Stimulated activated naive CD8-positive, alpha-beta T cell treated with anti-CD3 and anti-CD28 coated beads, Interleukin-15, Interleukin-2, amounts not matched to agents 100 U/mL and 50 U/mL, for 24 hours (primary cell): ENCODE data around the gene PALMD.

Experiments
- ATAC-seq: fragments of 150-1000 bp; cut with Tn5 transposase; one replicate; pipeline ENCODE4 v1.10.0; 2021
- DNase-seq: peaks from one replicate; pipeline ENCODE4 v3.0.0; 2021

Gene PALMD

DNA sequence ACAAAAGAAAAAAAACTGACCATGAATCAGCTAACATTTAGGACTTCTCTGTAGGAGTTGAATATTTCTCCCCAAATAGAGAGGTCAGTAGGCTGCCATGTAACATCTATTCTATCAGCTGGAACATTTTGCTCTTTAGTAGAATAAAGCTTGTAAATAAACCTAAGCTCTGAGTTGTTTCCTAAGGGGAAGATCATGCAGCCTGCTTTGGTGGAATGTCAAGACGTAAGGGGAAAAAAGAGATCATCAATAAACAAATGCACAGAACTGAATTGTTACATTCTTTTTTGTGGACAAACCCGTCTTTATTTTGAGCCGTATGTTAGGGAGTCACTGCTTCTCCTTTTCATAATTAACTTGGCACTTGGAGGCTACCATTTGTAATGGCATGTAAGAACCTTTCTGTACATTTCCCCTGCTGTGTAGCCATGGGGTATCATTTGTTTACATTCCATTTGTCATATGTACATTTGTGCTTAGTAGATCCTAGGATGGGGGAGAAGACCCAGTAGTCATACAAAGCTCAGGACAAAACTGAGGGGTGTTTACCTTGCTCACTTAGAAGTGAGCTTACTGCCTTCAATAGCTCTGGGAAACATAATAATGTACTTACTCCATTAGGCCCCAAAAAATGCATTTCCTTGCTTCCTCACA lies 10.8 kb upstream of the PALMD start:
- DNase-seq = no peak
- no peak for ATAC-seq

DNA sequence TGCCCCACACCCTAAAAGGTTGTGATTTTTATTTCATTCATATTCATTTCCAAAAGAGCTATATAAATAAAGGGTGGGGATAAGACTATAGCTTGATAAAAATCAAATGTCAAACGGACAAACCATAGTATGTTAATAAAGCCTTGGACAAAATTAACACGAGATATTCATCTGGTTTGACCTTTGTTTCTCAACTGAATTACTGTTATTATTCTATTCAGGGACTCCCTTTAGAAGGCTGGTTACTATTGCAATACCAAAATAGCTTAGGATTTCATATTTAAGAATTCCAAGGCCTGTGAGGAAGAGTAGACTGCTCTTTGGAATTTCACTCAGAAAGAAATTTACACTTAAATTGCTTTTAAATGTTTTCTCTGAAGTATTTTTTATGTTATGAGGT lies 10.2 kb upstream of the PALMD start:
- no peak for DNase-seq
- no peak for ATAC-seq

DNA sequence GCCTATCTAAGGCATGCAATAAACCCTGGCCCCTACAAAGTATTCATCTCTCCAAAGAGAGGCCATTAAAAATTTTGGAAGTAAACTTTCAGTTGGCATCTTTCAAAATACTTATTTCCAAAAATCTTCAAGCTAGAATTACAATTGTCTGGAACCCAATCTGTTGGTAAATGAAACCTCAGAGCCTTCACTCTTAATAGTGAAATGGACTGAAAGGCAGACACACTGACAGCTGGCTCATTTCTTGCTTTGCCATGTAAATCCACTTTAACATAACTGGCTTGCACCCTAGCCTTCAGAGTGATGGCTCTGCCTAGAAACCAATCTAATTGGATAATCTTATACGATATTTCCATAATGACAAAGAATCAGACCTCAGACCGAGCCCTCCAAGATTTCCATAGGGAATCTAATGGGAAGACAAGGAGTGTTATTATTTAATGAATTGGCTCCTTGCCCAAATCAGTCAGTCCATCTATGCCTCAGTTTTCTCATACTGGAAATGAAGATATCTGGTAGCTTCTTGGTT lies 9.2 kb upstream of the PALMD start:
- no peak for DNase-seq
- no peak for ATAC-seq

DNA sequence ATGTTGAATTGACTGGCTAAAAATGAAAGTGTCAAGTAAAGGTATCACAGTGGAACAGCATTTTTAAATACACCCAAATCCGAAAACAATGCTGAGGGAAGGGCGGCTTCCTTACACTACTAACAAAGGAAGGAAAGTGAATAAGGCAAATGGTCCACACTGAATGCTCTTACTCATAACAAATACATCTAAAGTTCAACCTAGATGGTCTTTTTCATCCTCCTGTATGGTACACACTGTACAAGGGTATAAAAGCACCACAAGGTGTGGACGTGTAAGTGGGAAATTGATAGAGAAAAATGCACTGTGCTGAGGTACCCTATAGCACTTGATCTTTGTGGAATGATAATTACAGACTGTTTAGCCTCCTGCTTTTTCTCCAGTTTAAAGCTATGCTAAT lies 7.1 kb upstream of the PALMD start:
- no peak for DNase-seq
- ATAC-seq = no peak

DNA sequence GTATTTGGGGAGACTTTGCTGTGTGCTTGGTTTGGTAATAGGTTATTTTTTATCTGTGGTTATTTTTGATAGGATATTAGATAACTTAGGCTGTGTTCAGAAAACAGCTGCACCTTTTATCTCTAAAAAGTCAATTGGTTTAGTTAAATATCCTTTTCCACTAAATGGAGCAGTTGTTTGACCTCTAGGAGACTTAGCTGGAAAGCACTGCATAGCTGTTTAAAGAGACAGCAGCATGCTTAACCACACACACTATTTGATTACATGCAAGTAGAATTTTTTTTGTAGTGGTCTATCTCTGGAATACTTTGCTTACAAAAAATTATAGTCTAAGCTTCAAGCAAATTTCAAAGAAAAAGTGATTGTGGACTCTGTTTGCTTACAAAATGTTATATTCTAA lies 6.5 kb upstream of the PALMD start:
- no peak for DNase-seq
- ATAC-seq = no peak

- DNase-seq (no peak), ATAC-seq (no peak)
Measured at GRCh38 chr1:99639945-99640344, 6.0 kb upstream of the PALMD start.

GRCh38 chr1:99640672-99641071 lies 5.2 kb upstream of the PALMD start:
- no peak for ATAC-seq

DNA sequence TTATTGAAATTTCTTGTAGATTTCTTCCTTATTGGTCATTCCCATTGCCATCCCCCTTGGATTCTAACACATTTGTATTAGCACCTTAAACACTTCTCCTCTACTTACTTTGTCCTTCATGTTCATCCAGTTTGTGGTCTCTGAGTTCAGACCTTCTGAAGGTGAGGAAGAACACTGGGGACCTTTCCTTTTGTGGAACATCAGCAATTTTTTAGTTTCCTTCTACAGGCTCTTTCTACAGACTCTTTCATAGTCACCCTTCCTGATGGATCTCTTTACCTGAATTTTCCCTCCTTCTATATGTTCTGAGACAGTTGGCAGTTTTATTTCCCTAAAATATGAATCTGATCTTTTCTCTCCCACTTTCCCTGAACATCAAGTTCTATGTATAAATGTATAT lies 4.4 kb upstream of the PALMD start:
- ATAC-seq = no peak

More at GRCh38 chr1:99640672-99641071, 5.2 kb upstream of the PALMD start:
- DNase-seq = no peak

GRCh38 chr1:99642053-99642452 lies 3.9 kb upstream of the PALMD start:
- ATAC-seq = no peak
- DNase-seq = no peak

More for the DNA sequence above, 4.4 kb upstream of the PALMD start:
- DNase-seq = no peak

DNA sequence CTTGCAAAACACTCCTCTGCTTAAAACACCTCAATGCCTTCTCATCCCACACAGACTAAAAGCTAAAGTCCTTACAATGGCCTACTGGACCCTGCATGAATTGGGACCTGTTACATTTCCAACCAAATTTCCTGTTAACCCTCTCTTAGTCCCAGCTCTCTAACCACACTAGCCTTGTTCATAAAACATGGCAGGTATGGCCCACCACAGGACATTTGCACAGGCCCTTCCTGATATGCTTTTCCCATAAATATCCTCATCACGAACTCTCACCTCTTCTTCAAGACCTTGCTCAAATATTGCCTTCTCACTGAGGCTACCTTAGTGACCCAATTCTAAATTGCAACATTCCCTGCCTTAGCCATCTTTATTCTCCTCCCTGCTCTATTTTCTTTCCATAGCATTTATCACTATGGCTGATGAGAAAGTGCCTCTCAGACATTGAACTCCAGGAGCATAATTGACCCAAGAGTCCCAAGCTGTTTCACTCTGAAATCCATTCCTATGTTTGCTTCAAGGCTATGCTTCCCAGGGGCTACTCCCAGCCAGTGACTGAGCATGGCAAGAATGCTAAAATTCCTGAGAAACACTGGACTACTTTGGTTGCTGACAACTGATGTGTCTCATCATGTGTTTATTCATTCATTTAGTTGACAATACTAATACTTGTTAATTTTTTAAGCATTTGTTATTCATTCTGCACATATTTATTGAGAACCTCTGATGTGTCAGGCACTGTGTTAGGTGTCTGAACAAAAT lies 2.7 kb upstream of the PALMD start:
- ATAC-seq (no peak), DNase-seq (no peak)

DNA sequence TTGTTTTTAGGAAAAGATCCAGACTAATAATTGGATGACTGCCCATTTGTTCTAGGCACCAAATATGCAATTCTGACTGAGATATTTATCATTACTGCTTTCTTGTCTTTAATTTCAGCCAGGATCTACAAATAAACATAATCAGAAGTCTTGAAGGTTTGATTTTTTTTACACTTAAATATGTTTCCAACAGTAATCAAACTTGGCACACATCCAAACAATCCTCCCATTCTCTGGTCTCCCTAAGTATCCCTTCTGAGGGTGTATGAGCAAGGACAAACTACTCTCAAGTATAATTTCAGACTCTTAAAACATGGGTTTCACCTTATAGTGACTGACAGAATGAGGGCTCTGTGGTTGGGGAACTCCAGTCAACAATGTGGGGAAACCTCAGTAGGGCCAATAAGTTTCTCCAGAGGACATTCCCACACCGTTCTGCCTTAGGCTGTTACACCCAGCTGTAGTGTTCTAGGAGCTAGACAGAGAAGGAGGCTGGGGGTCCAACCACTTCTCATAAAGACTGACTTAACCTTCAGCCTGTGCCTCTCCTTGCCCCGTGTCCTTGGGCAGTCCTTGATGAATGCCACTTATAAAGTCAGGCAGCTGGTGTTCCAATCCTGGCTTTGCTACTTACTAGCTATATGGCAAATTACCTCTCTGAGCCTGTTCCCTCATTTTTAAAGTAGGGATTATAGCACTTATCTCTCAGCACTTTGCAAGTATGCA lies 1.5 kb upstream of the PALMD start:
- no peak for DNase-seq
- ATAC-seq = no peak

DNA sequence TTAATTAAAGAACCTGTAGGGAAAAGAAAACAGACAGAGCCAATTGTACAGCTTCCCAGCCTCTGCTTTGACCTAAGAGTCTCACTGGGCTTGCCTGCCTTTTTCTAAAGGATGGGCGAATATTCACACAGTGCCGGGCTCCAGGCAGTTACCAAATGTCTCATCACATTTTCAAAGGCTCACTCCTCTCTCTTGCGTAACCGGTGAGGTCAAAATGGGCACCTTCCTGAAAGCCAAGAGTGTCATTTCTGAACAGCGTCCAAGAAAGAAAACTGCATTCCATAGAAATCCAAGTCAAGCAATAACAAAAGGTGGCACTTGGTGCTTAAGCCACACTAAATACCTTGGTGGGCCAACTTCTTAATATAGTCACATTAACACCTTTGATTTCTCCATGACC lies 710 bp upstream of the PALMD start:
- no peak for ATAC-seq
- DNase-seq = no peak

DNA sequence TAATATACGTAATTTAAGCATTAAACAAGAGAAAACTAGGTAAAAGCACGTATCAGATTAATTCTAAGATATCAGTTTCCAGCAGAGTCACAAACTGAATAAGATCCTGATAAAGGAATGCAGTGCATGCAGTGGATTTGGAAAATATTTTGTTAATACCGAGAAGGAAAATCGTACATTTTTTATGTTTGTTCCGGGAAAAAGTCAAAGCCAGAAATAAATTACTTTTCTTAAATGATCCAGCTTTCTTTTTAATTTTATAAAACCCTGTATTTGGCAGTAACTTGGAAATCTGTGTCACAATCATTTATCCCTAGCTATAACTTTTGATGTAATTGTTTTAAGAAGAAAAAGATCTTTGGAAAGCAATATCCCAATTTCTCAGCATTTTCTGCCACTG lies 955 bp downstream of the PALMD start:
- DNase-seq (no peak), ATAC-seq (no peak)

- DNase-seq (no peak), ATAC-seq (no peak)
Measured at GRCh38 chr1:99647490-99647889, 1.6 kb downstream of the PALMD start.

GRCh38 chr1:99648107-99648506 lies 2.2 kb downstream of the PALMD start:
- DNase-seq = no peak

GRCh38 chr1:99650030-99650429 lies 4.1 kb downstream of the PALMD start:
- DNase-seq (no peak), ATAC-seq (no peak)

More at GRCh38 chr1:99648107-99648506, 2.2 kb downstream of the PALMD start:
- ATAC-seq = no peak

- no peak for ATAC-seq
- DNase-seq = no peak
Measured at GRCh38 chr1:99650773-99651437, 5.0 kb downstream of the PALMD start.

- no peak for ATAC-seq
- DNase-seq = no peak
Measured at GRCh38 chr1:99652881-99653281, 7.0 kb downstream of the PALMD start.

DNA sequence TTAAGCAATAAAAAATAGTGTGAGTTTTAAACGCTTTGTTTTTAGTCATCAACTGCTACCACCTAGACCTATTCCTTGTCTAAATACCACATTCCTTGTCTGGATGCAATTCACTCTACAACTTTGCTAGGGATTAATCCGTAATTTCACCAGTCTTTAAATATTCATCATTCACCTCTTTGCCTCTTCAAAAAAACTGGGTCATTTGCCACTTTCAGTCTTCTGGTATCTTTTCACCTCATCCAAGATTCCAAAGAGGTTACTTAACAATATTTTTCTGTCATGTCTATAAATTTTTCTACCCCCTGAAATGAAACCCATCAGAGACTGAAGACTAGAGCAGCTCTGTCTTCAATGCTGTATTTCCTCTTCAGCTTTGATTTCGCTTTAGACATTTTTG lies 9.5 kb downstream of the PALMD start:
- ATAC-seq (no peak), DNase-seq (no peak)

- no peak for ATAC-seq
- DNase-seq = no peak
Measured at GRCh38 chr1:99656701-99657100, 10.8 kb downstream of the PALMD start.

DNA sequence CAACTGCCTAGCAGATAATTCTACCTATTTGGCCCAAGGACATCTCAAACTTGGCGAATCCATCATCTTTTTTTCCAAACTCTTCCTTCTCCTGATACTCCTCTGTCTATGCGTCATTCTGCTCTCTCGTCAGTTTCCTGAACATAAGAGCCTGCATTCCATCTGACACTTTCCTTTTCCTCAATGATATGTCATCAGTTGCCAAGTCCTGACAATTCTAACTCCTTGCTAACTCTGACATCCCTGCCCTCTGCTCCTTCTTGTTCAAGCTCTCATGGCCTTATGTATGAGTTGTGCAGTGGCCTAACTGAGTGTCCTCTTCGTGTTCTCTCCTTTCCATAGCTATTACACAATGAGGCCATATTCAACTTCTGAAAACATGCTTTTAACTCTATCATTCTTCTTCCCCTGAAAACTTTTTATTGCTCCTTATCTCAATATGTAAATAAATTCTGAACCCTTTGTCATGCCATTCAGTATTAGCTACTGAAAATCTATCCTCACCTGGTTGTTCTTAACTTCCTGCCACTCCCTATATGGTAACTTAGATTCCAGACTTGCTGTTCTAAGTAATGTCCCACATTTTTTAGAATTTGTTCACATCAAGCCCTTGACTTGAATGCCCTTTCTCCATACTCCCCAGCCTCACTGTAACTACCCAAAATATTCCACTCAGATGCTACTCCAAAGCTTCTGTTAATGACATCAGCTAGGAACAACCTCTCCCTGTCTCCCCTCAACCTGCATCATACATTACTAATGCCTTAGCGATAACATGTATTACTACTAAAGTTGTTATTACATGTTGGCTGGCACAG lies 11.5 kb downstream of the PALMD start:
- ATAC-seq = no peak
- no peak for DNase-seq

DNA sequence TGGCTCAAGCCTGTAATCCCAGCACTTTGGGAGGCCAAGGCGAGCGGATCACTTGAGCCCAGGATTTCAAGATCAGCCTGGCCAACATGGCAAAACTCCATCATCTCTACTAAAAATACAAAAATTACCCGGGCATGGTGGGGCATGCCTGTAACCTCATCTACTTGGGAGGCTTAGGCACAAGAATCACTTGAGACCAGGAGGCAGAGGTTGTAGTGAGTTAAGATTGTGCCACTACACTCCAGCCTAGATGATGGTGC lies 12.0 kb downstream of the PALMD start:
- ATAC-seq (no peak), DNase-seq (no peak)
